B cell (primary cell): Measurements from ENCODE around the gene TXNRD1.

ENCODE experiments used
- CTCF ChIP-seq: fragments of 200-600 bp; IDR thresholded peaks from one replicate; pipeline ENCODE4 v1.8.0; 2022; ENCODE audit warnings: antibody characterized with exemption, mild to moderate bottlenecking
- EZH2 ChIP-seq: IDR thresholded peaks from 2 replicates; pipeline ENCODE4 v1.6.1; 2012; ENCODE audit warnings: borderline replicate concordance, low read depth, mild to moderate bottlenecking, moderate library complexity, low read length; ENCODE audit not compliant: insufficient read depth, poor library complexity, severe bottlenecking

GRCh38 chr12:104197264-104197663, 18.3 kb upstream of the TXNRD1 start:
- no peak for TF ChIP-seq CTCF
- no peak for TF ChIP-seq EZH2
